Heart right ventricle (tissue), 16 donors: ENCODE data around the gene CTBP1. TPM values are rescaled to one million over a fixed set of nuclear protein-coding genes. Genes with fewer than 3 reads are reported as not detected.

Experiments used
- ATAC-seq, 8 donors: fragments of 200-7000 bp; cut with Tn5 transposase; one replicate each; pipeline ENCODE4 v1.9.1; 2020; ENCODE audit warnings: mild to moderate bottlenecking in 8 of 8, moderate library complexity in 8 of 8, moderate number of reproducible peaks in 1 of 8
- DNase-seq, 2 donors: peaks; one replicate each; pipeline ENCODE4 v3.0.0-alpha.2; 2020
- H3K27ac ChIP-seq, 10 donors: fragments of 200-600 bp; sonication (generic) in 2 of 10; one replicate each; pipeline versions ENCODE4 v1.5.0 to v1.8.0; 2020 to 2022; ENCODE audit warnings: mild to moderate bottlenecking in 3 of 10
- H3K27me3 ChIP-seq, 7 donors: fragments of 200-600 bp; one replicate each; pipeline ENCODE4 v1.8.0; 2021 to 2022; ENCODE audit warnings: mild to moderate bottlenecking in 2 of 7
- H3K36me3 ChIP-seq, 9 donors: fragments of 200-600 bp; sonication (generic) in 1 of 9; one replicate each; pipeline versions ENCODE4 v1.5.0 to v1.8.0; 2020 to 2022; ENCODE audit warnings: mild to moderate bottlenecking in 2 of 9
- H3K4me1 ChIP-seq, 9 donors: fragments of 200-600 bp; sonication (generic) in 1 of 9; one replicate each; pipeline versions ENCODE4 v1.5.0 to v1.8.0; 2020 to 2022; ENCODE audit warnings: mild to moderate bottlenecking in 4 of 9
- H3K4me3 ChIP-seq, 10 donors: fragments of 200-600 bp; sonication (generic) in 2 of 10; one replicate each; pipeline versions ENCODE4 v1.5.0 to v1.8.0; 2020 to 2022; ENCODE audit warnings: mild to moderate bottlenecking in 7 of 10, moderate library complexity in 2 of 10
- H3K9me3 ChIP-seq, 11 donors: fragments of 200-600 bp in 10 of 11; sonication (generic) in 2 of 11; one replicate each; pipeline versions ENCODE4 v1.5.0 to v1.8.0; 2013 to 2022; ENCODE audit warnings: mild to moderate bottlenecking in 2 of 11, control low read depth in 1 of 11, moderate library complexity in 1 of 11
- WGBS, 2 donors: extraction: QIAGEN DNeasy Blood & Tissue Kit; methylation state at CpG; one replicate each; pipeline ENCODE4 v1.1.7; 2013; ENCODE audit warnings: inconsistent platforms in 1 of 2; 5-methylcytosine and 5-hydroxymethylcytosine counted together
- intact Hi-C, 10 donors: fragments of 100-400 bp; cut with DNase I; formaldehyde crosslinking; loops; one replicate each; pipeline versions ENCODE4 v1.11.1 to v1.14.2; 2022
- polyA plus RNA-seq, 2 donors: library from polyadenylated mRNA; stranded (reverse); fragments of 200-250 nt; gene quantifications; one replicate each; pipeline ENCODE4 v1.2.3, GENCODE V29; 2013
- total RNA-seq, 10 donors: library from RNA; stranded (reverse); fragmentation: NEBNext Ultra II Directional in 3 of 10; extraction: Animal tissue kit (Norgen Biotek cat#: 25700) in 3 of 10; gene quantifications; one replicate each; pipeline versions ENCODE4 v1.2.1 to v1.2.4, GENCODE V29; 2021 to 2023
- TF ChIP-seq, protein P1 (sequence below), 9 donors: fragments of 200-600 bp; sonication (generic) in 2 of 9; IDR thresholded peaks; one replicate each; pipeline versions ENCODE4 v1.5.0 to v1.8.0; 2021 to 2022; ENCODE audit warnings: antibody characterized with exemption in 9 of 9, mild to moderate bottlenecking in 5 of 9, moderate library complexity in 1 of 9
- donor health status: Arrhythmogenic right ventricular cardiomyopathy.
- donor health status: ischemic (EF 13 %, LVEDD 7.1; RV severe dilation, severe dysfunction).
- donor health status: healthy with polysubstance abuse.
- donor health status: DM: no; HTN: yes; CAD: no.
- donor health status: DM: no; HTN: no; CAD: no.
- donor health status: ischemic (EF 25% LVEDD 6.9; RV normal size, moderate dysfunction).
- donor health status: ischemic (EF 25% LVEDD 5.7; RV mildly dilated, moderate dysfunction).
- donor health status: healthy.
- donor health status: DM: yes; HTN: yes; CAD: no.
- donor health status: Ischemic cardiomyopathy.
- donor health status: ischemic (EF 35%, LVEDD 5.7; RV mildly dilated, moderate dysfunction).
- donor health status: nonischemic (EF 11% LVEDD 7.7; RV severe dilation, severe dysfunction).
- donor health status: DM: yes; HTN: yes; CAD: no.
- donor health status: PGD.
- donor health status: ischemic (EF 29% LVEDD 5.4; RV normal size, mild dysfunction).
- donor health status: nonischemic (EF 23%, LVEDD 6.1; RV moderate dilation, normal function).

Gene CTBP1
- total and polyA plus RNA-seq, 12 donors = 98.6 to 132 (median 121) TPM

DNA sequence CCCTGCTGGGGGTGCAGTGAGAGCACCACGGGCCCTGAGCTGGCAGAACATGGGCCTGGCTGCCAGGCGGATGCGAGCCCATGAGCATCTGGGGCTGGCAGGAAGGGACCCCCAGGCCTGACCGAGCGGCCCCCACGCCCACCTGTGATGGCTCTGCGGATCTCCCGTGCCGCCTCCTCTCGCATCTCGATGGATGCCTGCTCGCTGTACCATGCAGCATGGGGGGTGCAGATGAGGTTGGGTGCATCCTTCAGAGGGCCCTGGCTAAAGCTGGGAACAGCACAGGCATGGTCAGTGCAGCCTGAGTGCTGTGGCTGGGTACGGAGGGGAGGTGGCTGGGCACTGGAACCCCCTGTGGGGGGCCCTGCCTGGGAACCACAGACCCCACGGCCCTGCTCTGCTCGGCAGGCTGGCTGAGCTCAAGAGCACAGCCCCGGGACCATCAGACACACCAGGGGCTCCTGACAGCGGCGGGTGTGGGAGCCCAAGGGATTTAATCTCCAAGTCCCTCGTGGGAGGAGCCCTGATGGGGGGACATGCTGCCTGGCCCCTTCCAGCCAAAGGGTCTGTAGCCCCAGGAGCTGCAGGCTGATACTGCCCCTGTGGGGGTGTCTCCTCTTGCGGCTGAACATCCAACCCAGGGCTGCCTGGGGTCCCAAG lies 35.5 kb downstream of the CTBP1 start:
- H3K4me3 ChIP-seq = no peak overlapping the region
- no peaks in the 10 kb centered on the region for H3K27me3 ChIP-seq
- no peak overlapping the region for H3K27ac ChIP-seq
- H3K9me3 ChIP-seq = no peaks in the 10 kb centered on the region
- peak in 1 of 2 donors; percentile 13 for DNase-seq
- H3K36me3 ChIP-seq = peaks cover 8 to 81% (median 44%) of the 10 kb centered on the region in 9 donors
- intact Hi-C loops = loop anchor here in 2 of 10 donors (5.0 kb wide), 2 partner anchors 34 to 46 kb away; partner anchors contain the start of gene CTBP1 (in 1 of the 2)
- ATAC-seq = no peak
- 88 to 89% methylated on average over 20 of the region's 20 CpGs for WGBS, 2 donors
- TF ChIP-seq, protein P1, sequence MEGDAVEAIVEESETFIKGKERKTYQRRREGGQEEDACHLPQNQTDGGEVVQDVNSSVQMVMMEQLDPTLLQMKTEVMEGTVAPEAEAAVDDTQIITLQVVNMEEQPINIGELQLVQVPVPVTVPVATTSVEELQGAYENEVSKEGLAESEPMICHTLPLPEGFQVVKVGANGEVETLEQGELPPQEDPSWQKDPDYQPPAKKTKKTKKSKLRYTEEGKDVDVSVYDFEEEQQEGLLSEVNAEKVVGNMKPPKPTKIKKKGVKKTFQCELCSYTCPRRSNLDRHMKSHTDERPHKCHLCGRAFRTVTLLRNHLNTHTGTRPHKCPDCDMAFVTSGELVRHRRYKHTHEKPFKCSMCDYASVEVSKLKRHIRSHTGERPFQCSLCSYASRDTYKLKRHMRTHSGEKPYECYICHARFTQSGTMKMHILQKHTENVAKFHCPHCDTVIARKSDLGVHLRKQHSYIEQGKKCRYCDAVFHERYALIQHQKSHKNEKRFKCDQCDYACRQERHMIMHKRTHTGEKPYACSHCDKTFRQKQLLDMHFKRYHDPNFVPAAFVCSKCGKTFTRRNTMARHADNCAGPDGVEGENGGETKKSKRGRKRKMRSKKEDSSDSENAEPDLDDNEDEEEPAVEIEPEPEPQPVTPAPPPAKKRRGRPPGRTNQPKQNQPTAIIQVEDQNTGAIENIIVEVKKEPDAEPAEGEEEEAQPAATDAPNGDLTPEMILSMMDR (IDR thresholded peaks at IDR 0.05) = no peak
- H3K4me1 ChIP-seq = peaks cover 22 to 79% (median 51%) of the 10 kb centered on the region in 9 donors

DNA sequence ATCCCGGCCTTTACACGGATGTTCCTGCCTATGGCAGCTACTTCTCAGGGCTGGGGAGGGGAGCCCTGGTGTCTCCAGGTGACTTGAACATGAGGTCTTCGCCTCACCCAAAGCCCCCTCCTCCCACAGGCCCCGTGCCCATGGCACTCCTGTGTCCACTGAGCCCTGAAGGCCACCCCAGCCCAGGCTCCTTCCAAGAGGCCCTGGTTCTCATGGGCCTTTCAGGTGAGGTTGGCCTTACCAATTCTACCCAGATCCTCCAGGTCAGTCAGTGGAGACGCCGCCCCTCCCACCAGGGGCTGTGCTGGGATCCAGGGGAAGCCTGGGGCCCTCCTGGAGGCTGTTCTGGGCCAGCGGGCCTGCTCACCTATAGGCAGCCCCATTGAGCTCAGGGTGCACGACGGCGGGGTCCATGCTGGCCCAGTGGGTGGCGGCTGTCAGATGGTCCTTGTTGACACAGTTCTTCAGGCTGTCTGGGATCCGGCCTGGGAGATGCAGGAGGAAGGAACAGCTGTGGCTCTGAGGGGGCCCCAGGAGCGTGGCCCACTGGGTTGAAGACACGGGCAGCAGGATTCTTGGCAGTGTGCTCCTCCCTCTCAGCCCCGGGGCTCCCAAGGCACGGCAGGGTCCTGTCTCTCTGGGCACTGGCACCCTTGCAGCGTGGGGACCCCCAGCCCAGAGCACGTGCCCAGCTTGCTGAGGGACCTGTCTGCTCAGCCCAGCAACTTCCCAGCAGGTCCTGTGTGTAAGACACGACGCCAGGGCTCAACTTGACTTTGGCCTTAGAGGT lies 36.2 kb downstream of the CTBP1 start:
- DNase-seq (peak in 1 of 2 donors; percentile 10), ATAC-seq (no peak)
- H3K27me3 ChIP-seq = no peaks in the 10 kb centered on the region
- H3K4me3 ChIP-seq = no peak overlapping the region
- intact Hi-C loops = loop anchor here in 2 of 10 donors (5.0 kb wide), 2 partner anchors 35 to 45 kb away; partner anchors contain the start of gene CTBP1 (in 1 of the 2)
- 90 to 92% methylated on average over 20 of the region's 20 CpGs for WGBS, 2 donors
- TF ChIP-seq, protein P1 (IDR thresholded peaks at IDR 0.05) = no peak
- H3K36me3 ChIP-seq = peaks cover 8 to 75% (median 44%) of the 10 kb centered on the region in 9 donors
- peak overlapping the region in 1 of 10 donors; percentile 22 for H3K27ac ChIP-seq
- no peaks in the 10 kb centered on the region for H3K9me3 ChIP-seq
- H3K4me1 ChIP-seq = peaks cover 26 to 82% (median 58%) of the 10 kb centered on the region in 9 donors

DNA sequence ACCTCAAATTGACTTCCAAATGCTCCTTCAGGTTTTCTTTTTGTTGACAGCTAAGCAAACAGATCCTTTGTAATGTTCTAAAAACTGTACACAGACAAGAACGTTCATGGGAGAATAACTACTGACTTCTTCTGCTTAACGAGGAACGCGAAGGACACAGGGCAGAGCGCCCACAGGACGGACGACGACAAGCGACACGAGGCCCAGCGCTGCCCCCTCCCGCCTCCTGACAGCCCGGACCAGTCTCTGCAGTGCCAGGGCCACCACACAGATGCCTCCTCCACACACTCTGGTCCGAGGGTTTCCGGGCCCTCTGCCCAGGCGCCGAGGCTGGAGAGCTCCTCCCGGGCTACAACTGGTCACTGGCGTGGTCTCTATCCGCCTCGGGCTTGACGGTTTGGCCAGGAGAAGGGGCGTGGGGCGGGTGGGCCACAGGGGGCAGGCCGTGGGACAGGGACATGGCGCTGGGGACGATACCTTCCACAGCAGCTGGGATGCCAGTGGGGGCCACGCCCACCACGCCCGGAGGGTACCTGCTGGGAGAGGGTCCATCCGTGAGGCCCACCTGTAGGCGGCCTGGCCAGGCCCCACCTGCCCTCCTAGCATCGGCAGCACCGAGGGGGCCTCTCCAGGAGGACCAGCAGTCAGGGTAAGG lies 36.9 kb downstream of the CTBP1 start:
- TF ChIP-seq, protein P1 (IDR thresholded peaks at IDR 0.05) = no peak
- Histone ChIP-seq H3K36me3 (peaks cover 8 to 67% (median 44%) of the 10 kb centered on the region in 9 donors), H3K4me3 (no peak overlapping the region), H3K27ac (peak overlapping the region in 1 of 10 donors; percentile 22), H3K9me3 (no peaks in the 10 kb centered on the region), H3K4me1 (peaks cover 26 to 81% (median 54%) of the 10 kb centered on the region in 9 donors), H3K27me3 (no peaks in the 10 kb centered on the region)
- WGBS, 2 donors = 87% methylated on average over 33 to 34 of the region's 34 CpGs
- no peak for ATAC-seq
- DNase-seq = peak in 1 of 2 donors; percentile 30
- intact Hi-C loops = loop anchor here in 2 of 10 donors (5.0 kb wide), 2 partner anchors 35 to 45 kb away; partner anchors contain the start of gene CTBP1 (in 1 of the 2)

DNA sequence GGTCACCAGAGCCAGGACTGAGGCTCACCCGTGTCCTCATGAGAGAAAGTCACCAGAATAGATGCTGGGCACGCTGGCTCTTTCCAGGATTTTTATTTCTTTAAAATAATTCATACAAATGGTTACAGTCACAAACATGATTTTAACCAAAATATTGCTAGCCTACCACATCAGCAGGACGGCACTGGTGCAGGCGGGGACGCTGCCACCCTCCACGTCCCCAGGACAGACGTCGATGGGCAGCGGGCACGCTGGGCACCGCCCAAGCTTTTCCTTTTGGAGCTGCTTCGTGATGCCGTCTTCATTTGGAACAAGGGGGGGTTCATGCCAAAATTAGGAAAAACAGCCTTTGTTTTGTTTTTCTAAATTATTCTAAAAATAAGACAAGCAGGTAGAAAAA lies 37.6 kb downstream of the CTBP1 start:
- ATAC-seq (no peak), DNase-seq (peak in 1 of 2 donors; percentile 11)
- no peaks in the 10 kb centered on the region for H3K27me3 ChIP-seq
- no peak overlapping the region for H3K4me3 ChIP-seq
- H3K36me3 ChIP-seq = peaks cover 8 to 63% (median 42%) of the 10 kb centered on the region in 9 donors
- H3K27ac ChIP-seq = peak overlapping the region in 3 of 10 donors; percentile 19 to 81 (median 78)
- H3K9me3 ChIP-seq = no peaks in the 10 kb centered on the region
- 93 to 94% methylated on average over 13 of the region's 13 CpGs for WGBS, 2 donors
- intact Hi-C loops = loop anchor here in 2 of 10 donors (5.0 kb wide), 2 partner anchors 36 to 44 kb away; partner anchors contain the start of gene CTBP1 (in 1 of the 2)
- H3K4me1 ChIP-seq = peaks cover 26 to 74% (median 48%) of the 10 kb centered on the region in 9 donors
- TF ChIP-seq, protein P1 (IDR thresholded peaks at IDR 0.05) = no peak
